H9 (cell line): ENCODE measurements around the gene PRDM13. TPM values are rescaled to one million over a fixed set of nuclear protein-coding genes. Genes with fewer than 3 reads are reported as not detected.

Source experiments
- DNase-seq: peaks from one replicate; pipeline ENCODE4 v3.0.0-alpha.2; 2017
- H2AFZ ChIP-seq: one replicate; pipeline ENCODE4 v1.6.1; 2013; ENCODE audit warnings: mild to moderate bottlenecking, low read length, control low read depth, moderate library complexity
- H2AK5ac ChIP-seq: 2 replicates; pipeline ENCODE4 v1.6.1; 2013; ENCODE audit warnings: low read length, control low read depth, mixed read lengths; ENCODE audit not compliant: insufficient read length
- H2BK120ac ChIP-seq: one replicate; pipeline ENCODE4 v1.6.1; 2013; ENCODE audit warnings: low read depth, mild to moderate bottlenecking, low read length, control low read depth, inconsistent platforms; ENCODE audit not compliant: poor library complexity, severe bottlenecking
- H2BK12ac ChIP-seq: 2 replicates; pipeline ENCODE4 v1.6.1; 2013; ENCODE audit warnings: low read length, control low read depth, mixed read lengths, low read depth; ENCODE audit not compliant: insufficient read length
- H2BK15ac ChIP-seq: 2 replicates; pipeline ENCODE4 v1.6.1; 2013; ENCODE audit warnings: low read depth, low read length, control low read depth
- H2BK20ac ChIP-seq: one replicate; pipeline ENCODE4 v1.6.1; 2013; ENCODE audit warnings: low read depth, mild to moderate bottlenecking, low read length, control low read depth, inconsistent platforms; ENCODE audit not compliant: poor library complexity, severe bottlenecking
- H2BK5ac ChIP-seq: 2 replicates; pipeline ENCODE4 v1.6.1; 2013; ENCODE audit warnings: low read length, control low read depth, mixed read lengths; ENCODE audit not compliant: insufficient read length
- H3K14ac ChIP-seq: 2 replicates; pipeline ENCODE4 v1.6.1; 2013; ENCODE audit warnings: low read length, control low read depth; ENCODE audit not compliant: insufficient read depth
- H3K18ac ChIP-seq: 2 replicates; pipeline ENCODE4 v1.6.1; 2013; ENCODE audit warnings: low read depth, mild to moderate bottlenecking, mixed read lengths, low read length, control low read depth; ENCODE audit not compliant: insufficient read length
- H3K23ac ChIP-seq: 2 replicates; pipeline ENCODE4 v1.6.1; 2013; ENCODE audit warnings: low read length, control low read depth, mixed read lengths, low read depth; ENCODE audit not compliant: insufficient read length
- H3K23me2 ChIP-seq: 2 replicates; pipeline ENCODE4 v1.6.1; 2013; ENCODE audit warnings: low read depth, mild to moderate bottlenecking, mixed read lengths, low read length, control low read depth; ENCODE audit not compliant: insufficient read length, poor library complexity, severe bottlenecking
- H3K27ac ChIP-seq: 2 replicates; pipeline ENCODE4 v1.5.1; 2013; ENCODE audit warnings: low read length, control low read depth, mixed read lengths, low read depth; ENCODE audit not compliant: insufficient read length
- H3K27me3 ChIP-seq: 2 replicates; pipeline ENCODE4 v1.6.1; 2013; ENCODE audit warnings: low read length, control low read depth, inconsistent platforms; ENCODE audit not compliant: insufficient read depth
- H3K4ac ChIP-seq: 2 replicates; pipeline ENCODE4 v1.6.1; 2013; ENCODE audit warnings: low read depth, mild to moderate bottlenecking, control low read depth, inconsistent platforms, low read length, moderate library complexity
- H3K4me1 ChIP-seq: 2 replicates; pipeline ENCODE4 v1.6.1; 2013; ENCODE audit warnings: low read length, control low read depth, inconsistent platforms; ENCODE audit not compliant: insufficient read depth
- H3K4me2 ChIP-seq: 2 replicates; pipeline ENCODE4 v1.6.1; 2013; ENCODE audit warnings: low read length, control low read depth, mixed read lengths; ENCODE audit not compliant: insufficient read length, insufficient read depth
- H3K56ac ChIP-seq: 2 replicates; pipeline ENCODE4 v1.6.1; 2013; ENCODE audit warnings: low read depth, mild to moderate bottlenecking, mixed read lengths, low read length, control low read depth; ENCODE audit not compliant: insufficient read length
- H3K79me1 ChIP-seq: 2 replicates; pipeline ENCODE4 v1.6.1; 2013; ENCODE audit warnings: low read depth, mild to moderate bottlenecking, moderate library complexity, low read length, control low read depth, inconsistent platforms; ENCODE audit not compliant: insufficient read depth, poor library complexity, severe bottlenecking
- H3K79me2 ChIP-seq: 2 replicates; pipeline ENCODE4 v1.6.1; 2013; ENCODE audit warnings: low read length, control low read depth, inconsistent platforms; ENCODE audit not compliant: insufficient read depth
- H3K9ac ChIP-seq: 2 replicates; pipeline ENCODE4 v1.6.1; 2013; ENCODE audit warnings: low read length, control low read depth, mixed read lengths; ENCODE audit not compliant: insufficient read length; ENCODE audit errors: extremely low read depth
- H3K9me3 ChIP-seq: one replicate; pipeline ENCODE4 v1.6.1; 2013; ENCODE audit warnings: low read depth, low read length, inconsistent platforms; ENCODE audit not compliant: control insufficient read depth
- H3T11ph ChIP-seq: one replicate; pipeline ENCODE4 v1.6.1; 2013; ENCODE audit warnings: mild to moderate bottlenecking, low read length, control low read depth, inconsistent platforms
- H4K20me1 ChIP-seq: one replicate; pipeline ENCODE4 v1.6.1; 2013; ENCODE audit not compliant: control insufficient read depth, insufficient read length, insufficient read depth
- H4K5ac ChIP-seq: 2 replicates; pipeline ENCODE4 v1.6.1; 2013; ENCODE audit warnings: low read depth, mild to moderate bottlenecking, mixed read lengths, low read length, control low read depth; ENCODE audit not compliant: insufficient read length
- H4K8ac ChIP-seq: replicated peaks from 2 replicates; pipeline ENCODE4 v1.6.1; 2013; ENCODE audit warnings: low read length, control low read depth, mixed read lengths, low read depth; ENCODE audit not compliant: insufficient read length
- H4K91ac ChIP-seq: 2 replicates; pipeline ENCODE4 v1.6.1; 2013; ENCODE audit warnings: low read depth, mild to moderate bottlenecking, moderate library complexity, mixed read lengths, low read length, control low read depth; ENCODE audit not compliant: insufficient read length
- H3K27ac Mint-ChIP-seq, 3 experiments: 2 replicates in 2 of 3; 3 replicates in 1 of 3; pipeline ENCODE4 v1.8.0; 2020 to 2021; ENCODE audit warnings: mixed read lengths in 3 of 3, mild to moderate bottlenecking in 1 of 3, moderate library complexity in 1 of 3
- H3K27me3 Mint-ChIP-seq: 2 replicates; pipeline ENCODE4 v1.8.0; 2021; ENCODE audit warnings: low read depth, mild to moderate bottlenecking, moderate library complexity, mixed read lengths
- H3K36me3 Mint-ChIP-seq, 3 experiments: 2 replicates in 2 of 3; 3 replicates in 1 of 3; pipeline ENCODE4 v1.8.0; 2020 to 2021; ENCODE audit warnings: low read depth in 3 of 3, mixed read lengths in 3 of 3; ENCODE audit not compliant: insufficient read depth in 1 of 3
- H3K4me1 Mint-ChIP-seq, 2 experiments: 2 replicates each; pipeline ENCODE4 v1.8.0; 2020; ENCODE audit warnings: mixed read lengths in 2 of 2
- H3K4me3 Mint-ChIP-seq, 2 experiments: 2 replicates in 1 of 2; 3 replicates in 1 of 2; pipeline ENCODE4 v1.8.0; 2020 to 2021; ENCODE audit warnings: mild to moderate bottlenecking in 2 of 2, mixed read lengths in 2 of 2, moderate library complexity in 1 of 2
- H3K9me3 Mint-ChIP-seq, 2 experiments: 2 replicates in 1 of 2; 3 replicates in 1 of 2; pipeline ENCODE4 v1.8.0; 2020; ENCODE audit warnings: mild to moderate bottlenecking in 2 of 2, mixed read lengths in 2 of 2, moderate library complexity in 1 of 2
- CTCF ChIP-seq: fragments of 200-600 bp; sonication (generic); conservative IDR thresholded peaks from 3 replicates; pipeline ENCODE4 v1.8.0; 2021; ENCODE audit warnings: antibody characterized with exemption, mild to moderate bottlenecking
- WGBS: extraction: QIAGEN DNeasy Blood & Tissue Kit; methylation state at CpG from one replicate; pipeline ENCODE4 v1.1.7; 2013; ENCODE audit warnings: missing lambda C conversion rate, low lambda C conversion rate, mixed read lengths; ENCODE audit not compliant: insufficient read length; ENCODE audit errors: extremely low coverage; 5-methylcytosine and 5-hydroxymethylcytosine counted together
- total RNA-seq: library from RNA; stranded (reverse); gene quantifications from 2 replicates; pipeline ENCODE4 v1.2.1, GENCODE V29; 2021

The PRDM13 gene
- total RNA-seq, 1 experiment from 2014 or later, result not detected

GRCh38 chr6:99641270-99641669, 34.6 kb downstream of the PRDM13 start:
- H2AFZ ChIP-seq, result no peak overlapping the region
- H2BK20ac ChIP-seq, result no peak overlapping the region
- peaks cover 6 to 8% (median 7%) of the 10 kb centered on the region in 3 experiments for H3K36me3 Mint-ChIP-seq
- no peak overlapping the region for H3K18ac ChIP-seq
- no peaks in the 10 kb centered on the region for H3K79me1 ChIP-seq
- no peak overlapping the region for H3T11ph ChIP-seq
- H4K8ac ChIP-seq, result no peak overlapping the region
- H3K27ac ChIP-seq, result no peak overlapping the region
- H3K4me1 Mint-ChIP-seq, result no peaks in the 10 kb centered on the region
- H3K9me3 Mint-ChIP-seq, result peaks cover 21 to 22% of the 10 kb centered on the region in 2 experiments
- H3K23me2 ChIP-seq, result no peaks in the 10 kb centered on the region
- no peak overlapping the region for H2BK15ac ChIP-seq
- no peak overlapping the region for H2AK5ac ChIP-seq
- TF ChIP-seq CTCF, result no peak
- no peak for DNase-seq
- H3K27ac Mint-ChIP-seq, result no peak overlapping the region
- no peaks in the 10 kb centered on the region for H3K27me3 ChIP-seq
- WGBS, result no CpG with 5 or more reads among the region's 2 CpGs
- H2BK12ac ChIP-seq, result no peak overlapping the region
- no peaks in the 10 kb centered on the region for H4K20me1 ChIP-seq
- no peak overlapping the region for H4K5ac ChIP-seq
- H4K91ac ChIP-seq, result no peak overlapping the region
- no peaks in the 10 kb centered on the region for H3K79me2 ChIP-seq
- H2BK5ac ChIP-seq, result no peak overlapping the region
- no peaks in the 10 kb centered on the region for H3K4me1 ChIP-seq
- no peak overlapping the region for H2BK120ac ChIP-seq
- no peak overlapping the region for H3K4ac ChIP-seq
- no peak overlapping the region for H3K4me2 ChIP-seq
- H3K56ac ChIP-seq, result no peak overlapping the region
- H3K9ac ChIP-seq, result no peak overlapping the region
- H3K23ac ChIP-seq, result no peak overlapping the region
- H3K27me3 Mint-ChIP-seq, result peaks cover 26% of the 10 kb centered on the region
- no peak overlapping the region for H3K4me3 Mint-ChIP-seq
- no peak overlapping the region for H3K14ac ChIP-seq
- no peaks in the 10 kb centered on the region for H3K9me3 ChIP-seq
